GM19395 (cell line): Measurements from ENCODE around the gene MBTPS2.
"Not testable (repeated sequence)": the region's sequence is repeated elsewhere in the genome, so short reads cannot be mapped to it uniquely, and the experiment has no call there.

Experiments used
- ATAC-seq: cut with Tn5 transposase; IDR thresholded peaks from one replicate; pipeline ENCODE4 v1.9.1; 2021; ENCODE audit warnings: mild to moderate bottlenecking, moderate library complexity; ENCODE audit not compliant: unreplicated experiment

MBTPS2 gene

GRCh38 chrX:21839334-21840192, at the start of gene MBTPS2:
MBTPS2 (plus strand) TSS chrX:21839617; CDS start chrX:21839735, 118 bp downstream.
- peak; percentile 86 for ATAC-seq

DNA sequence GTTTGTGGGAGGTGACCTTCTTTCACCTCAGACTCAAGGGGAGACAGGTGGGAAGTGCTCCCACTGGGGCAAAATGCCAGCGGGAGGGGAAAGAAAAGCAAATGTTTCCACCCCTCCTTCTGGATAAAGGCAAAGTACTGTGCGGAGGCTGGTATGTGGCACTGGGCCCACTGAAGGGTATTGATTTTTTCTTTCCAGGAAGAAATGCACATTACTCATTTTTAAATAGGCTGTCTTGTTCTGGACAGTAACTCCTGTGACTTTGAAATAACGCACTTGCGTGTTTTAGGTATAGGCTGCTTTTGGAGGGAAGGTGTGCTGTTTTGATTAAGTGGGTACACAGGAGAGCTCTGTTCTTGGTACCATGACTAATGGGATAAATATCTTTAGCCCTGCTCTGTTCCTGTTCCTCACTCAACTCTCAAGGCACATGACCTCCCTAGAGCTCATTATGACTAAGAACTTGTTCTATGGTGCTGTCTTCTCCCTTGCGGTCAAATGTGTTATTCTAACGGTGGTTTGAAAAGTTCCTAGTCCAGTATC, 40.7 kb upstream of the MBTPS2 start:
- ATAC-seq, result no peak

DNA sequence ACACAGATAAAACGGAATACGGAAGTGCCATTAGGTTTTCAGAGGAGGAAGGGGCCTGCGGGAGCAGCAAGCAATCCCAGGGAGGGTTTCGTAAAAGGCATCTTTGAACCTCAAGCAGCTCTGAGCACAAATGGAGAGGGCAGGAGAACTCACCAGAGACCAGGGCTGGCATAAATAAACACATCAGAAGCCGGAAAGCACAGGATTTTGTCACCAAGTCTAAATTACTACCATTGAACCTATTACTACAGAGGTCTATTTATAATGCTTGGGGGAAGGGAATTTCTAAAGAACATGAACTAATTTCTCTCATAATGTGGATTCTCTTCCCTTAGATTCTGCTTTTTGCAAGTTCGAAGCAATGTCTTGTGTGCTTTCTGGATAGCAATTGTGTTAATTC, 39.6 kb upstream of the MBTPS2 start:
- no peak for ATAC-seq

- ATAC-seq, result no peak
These were observed 39.1 kb upstream of the MBTPS2 start for GRCh38 chrX:21800344-21800770.

GRCh38 chrX:21802054-21802670, 37.3 kb upstream of the MBTPS2 start:
- ATAC-seq, result no peak

DNA sequence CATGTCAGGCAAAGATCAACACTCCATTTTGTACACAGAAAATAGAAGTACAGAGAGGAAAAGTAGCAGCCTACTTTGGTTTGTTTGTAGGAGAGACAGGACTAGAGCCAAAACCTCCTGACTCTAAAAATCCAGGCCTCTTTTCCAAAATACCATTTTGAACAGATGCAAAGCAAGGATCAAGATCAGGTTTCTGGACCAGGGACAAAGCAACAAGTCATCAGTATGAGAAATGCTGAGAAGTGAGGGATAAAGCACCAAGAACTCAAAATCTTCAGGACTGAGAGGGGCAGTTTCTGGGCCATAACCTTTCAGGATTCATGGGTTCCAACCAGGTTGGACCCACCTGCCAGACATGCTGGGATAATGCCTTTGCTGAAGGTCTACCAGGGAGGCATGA, 36.6 kb upstream of the MBTPS2 start:
- no peak for ATAC-seq

DNA sequence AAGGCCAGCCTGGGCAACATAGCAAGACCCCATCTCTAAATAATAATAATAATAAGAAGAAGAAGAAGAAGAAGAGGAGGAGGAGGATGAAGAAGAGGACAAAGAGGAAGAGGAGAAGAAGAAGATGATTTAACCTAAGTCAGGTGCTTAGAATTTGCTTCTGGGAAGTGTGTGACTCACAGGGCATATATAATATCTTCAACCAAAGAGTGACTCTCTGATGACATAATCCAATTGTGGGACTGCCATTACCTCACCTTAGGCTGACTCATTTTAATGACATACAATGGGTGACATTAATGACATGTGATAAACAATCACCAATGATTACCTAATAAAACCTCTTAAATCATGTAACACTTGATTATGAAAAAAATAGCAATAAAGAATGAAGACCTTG, 32.7 kb upstream of the MBTPS2 start:
- no peak for ATAC-seq

DNA sequence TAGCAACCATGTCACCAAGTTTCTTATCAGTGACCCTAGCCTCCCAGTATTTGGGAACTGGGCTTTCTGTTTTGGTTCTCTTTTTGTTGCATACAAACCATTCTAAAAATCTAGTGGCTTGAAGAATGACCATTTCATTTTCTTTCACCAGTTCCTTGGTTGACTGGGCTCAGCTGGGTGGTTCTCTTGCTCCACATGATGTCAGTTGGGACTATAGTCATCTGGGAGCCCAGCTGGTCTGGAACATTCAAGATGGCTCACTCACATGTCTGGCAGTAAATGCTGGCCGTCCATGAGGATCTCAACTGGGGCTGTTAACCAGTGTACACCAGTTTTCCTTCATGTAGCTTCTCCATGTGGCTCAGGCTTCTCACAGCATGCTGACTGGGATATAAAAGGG, 27.6 kb upstream of the MBTPS2 start:
- no peak for ATAC-seq

DNA sequence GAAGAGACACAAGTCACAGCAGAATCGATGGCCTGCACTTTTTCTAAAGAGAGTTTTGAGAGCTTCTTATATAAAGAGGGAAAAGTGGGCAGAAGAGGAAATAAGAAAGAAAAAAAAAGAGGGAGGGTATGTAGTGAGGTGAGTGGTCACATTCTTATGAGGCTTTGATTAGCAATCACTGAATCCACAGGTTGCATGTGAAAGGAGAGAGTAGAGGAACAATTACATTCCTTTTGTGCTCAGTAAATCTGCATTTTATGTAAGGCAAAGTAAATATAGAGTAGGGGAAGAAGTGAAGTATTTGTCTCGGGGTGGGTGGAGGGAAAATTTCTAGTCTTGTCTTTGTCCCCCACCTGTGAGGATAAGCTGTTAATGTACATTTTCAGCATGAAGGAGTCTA, 26.8 kb upstream of the MBTPS2 start:
- no peak for ATAC-seq

DNA sequence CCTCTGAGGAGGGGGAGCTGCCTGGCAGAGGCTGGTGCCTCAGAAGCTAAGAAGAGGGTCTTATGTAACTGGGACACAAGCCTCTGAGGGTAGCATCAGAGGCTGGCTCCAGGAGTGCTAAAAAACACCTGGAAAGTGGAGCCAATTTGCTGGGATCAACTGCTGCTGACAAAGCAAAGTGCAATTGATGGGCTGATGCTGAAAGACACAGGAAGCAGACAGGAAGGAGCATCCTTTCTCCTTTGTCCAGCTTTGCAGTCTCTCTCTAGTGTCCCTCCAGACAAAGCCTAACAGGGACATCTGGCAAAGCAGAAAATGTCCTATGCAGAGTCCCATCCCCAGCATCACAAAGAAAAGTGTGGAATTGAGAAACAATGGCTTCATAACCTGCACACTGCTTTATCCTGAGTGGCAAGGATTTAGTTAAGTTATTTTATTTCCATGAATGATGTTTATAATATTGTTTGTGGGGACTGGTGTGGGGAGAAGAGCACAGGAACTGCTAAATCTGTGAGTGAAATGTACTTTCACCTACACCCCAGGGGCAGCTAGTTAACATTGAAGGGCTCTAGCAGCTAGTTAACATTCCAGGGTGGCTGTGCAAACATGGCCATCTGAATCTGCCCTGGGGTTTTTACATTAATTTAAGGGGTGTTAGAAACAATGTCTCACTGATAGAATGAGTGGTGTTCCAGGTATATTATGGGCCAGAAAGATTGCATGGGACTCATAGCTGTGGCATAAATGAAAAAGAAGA, 25.6 kb upstream of the MBTPS2 start:
- no peak for ATAC-seq

DNA sequence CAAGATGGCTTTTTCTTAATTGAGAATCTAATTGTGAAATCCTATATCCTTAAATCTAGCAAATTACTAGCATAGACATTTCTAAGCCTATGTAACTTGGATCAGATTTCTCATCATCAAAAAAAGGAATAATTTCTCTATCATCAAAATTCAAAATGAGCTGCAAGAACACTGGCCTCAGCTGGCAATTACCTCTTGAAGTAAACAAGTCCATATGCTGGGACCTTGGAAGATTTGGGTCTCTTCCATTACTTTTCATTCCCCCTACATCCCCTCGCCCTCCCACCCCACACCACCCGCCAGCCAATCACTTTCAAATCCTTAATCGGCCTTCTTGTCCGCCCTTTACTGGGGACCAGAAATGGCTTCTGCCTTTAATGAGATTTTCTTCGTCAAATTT, 23.3 kb upstream of the MBTPS2 start:
- ATAC-seq, result no peak

DNA sequence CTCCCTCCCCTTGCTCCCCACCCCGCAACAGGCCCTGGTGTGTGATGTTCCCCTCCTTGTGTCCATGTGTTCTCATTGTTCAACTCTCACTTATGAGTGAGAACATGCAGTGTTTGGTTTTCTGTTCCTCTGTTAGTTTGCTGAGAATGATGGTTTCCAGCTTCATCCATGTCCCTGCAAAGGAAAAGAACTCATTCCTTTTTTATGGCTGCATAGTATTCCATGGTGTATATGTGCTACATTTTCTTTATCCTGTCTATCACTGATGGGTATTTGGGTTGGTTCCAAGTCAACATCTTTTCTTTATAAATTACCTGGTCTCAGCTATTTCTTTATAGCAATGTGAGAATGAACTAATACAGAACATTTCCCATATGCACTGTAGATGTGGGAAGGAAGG, 19.2 kb upstream of the MBTPS2 start:
- ATAC-seq, result not testable (repeated sequence)

- no peak for ATAC-seq
These were observed 17.5 kb upstream of the MBTPS2 start for GRCh38 chrX:21821875-21822274.

DNA sequence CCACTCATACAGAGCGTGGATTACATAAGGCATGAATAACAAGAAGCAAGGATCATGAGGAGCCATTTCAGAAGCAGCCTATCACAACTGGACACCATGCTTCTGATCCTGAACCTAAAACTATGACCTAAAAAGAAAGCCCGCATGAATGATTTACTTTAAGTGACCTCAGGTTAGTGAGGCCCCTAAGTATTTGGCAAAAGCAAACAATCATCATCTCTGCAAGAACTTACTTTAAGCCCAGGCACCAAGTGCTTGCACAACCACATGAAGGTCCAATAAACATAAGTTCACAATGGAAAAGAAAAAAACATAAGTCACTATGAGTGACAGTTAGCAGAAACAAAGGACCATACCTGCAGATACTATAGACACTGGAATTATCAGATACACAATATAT, 7.9 kb upstream of the MBTPS2 start:
- ATAC-seq, result no peak

GRCh38 chrX:21837056-21837455, 2.4 kb upstream of the MBTPS2 start:
- no peak for ATAC-seq

- no peak for ATAC-seq
These were observed 482 bp upstream of the MBTPS2 start for GRCh38 chrX:21838937-21839333.

DNA sequence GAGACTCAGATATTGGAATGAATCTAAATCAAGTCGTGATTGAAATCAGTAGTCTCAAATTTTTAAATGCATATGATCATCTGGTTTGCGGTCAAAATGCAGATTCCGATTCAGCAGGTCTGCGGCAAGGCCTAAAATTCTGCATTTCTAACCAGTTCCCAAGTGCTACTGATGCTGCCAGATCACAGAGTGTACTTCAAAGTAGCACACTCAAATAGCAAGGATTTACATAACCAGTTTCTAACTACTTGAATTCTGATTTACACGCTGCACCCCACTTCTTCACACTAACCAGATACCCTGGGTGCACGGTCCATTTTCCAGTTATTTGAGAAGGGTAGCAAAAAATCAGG, 752 bp downstream of the MBTPS2 start:
- peak; percentile 26 for ATAC-seq

DNA sequence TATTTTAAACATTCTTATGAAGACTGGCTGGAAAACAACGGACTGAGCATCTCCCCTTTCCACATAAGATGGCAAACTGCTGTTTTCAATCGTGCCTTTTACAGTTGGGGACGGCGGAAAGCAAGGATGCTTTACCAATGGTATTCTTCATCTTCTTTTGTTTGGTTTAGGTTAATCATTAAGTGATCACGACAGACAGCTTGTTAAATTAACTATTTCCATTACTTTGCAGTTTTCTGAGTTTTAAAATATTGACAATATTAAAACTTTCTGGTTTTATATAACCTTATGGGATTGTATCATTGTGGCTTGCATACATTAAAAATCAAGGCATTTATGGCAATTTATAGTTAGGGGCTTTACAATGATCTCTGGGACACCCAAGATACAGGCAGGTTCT, 3.8 kb downstream of the MBTPS2 start:
- ATAC-seq, result no peak

GRCh38 chrX:21845096-21845495, 5.7 kb downstream of the MBTPS2 start:
- no peak for ATAC-seq

DNA sequence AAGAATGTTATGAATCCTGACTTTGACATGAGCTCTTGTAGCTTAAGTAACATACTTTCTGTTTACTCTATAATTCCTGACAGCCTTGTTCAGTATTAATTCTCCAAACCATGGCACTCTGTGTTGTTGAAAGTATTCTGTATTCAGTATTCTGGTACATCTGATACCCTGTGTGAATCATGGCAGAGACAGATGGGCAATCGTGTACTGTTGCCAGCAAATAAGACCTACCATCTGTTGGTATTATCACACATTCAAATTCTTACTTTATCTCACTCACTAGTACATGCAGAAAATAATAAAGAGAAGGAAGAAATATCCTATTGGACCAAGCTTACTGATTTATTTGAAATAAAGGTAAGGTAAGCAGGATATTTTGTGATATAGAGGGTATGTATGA, 7.9 kb downstream of the MBTPS2 start:
- no peak for ATAC-seq

- ATAC-seq, result no peak
These were observed 14.2 kb downstream of the MBTPS2 start for GRCh38 chrX:21853578-21853977.
